ENCODE measurements around the gene KRT17.
"Not testable (repeated sequence)": the region's sequence is repeated elsewhere in the genome, so short reads cannot be mapped to it uniquely, and the experiment has no call there.

Gene KRT17

GRCh38 chr17:41653892-41654677, 29.7 kb upstream of the KRT17 start:
- no peak for DNase-seq (ENCODE audit: low read depth, low spot score)

DNA sequence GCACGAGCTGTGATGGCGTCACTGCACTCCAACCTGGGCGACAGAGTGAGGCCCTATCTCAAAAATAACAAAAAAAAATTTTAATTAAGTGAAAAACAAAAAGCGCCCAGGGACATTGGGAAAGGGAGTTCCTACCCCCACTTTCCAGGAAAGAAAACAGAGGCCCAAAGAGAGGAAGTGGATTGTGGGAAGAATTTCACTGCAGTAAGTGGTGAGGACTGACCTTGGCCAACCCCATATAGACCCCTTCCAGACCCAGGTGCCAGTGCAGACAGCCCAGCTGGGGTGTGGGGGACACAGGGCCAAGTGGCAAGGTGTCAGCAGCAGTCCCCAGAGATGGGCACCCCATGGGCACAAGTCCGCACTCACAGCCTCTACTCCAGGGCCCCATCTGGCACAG, 29.0 kb upstream of the KRT17 start:
- DNase-seq (ENCODE audit: low read depth, low spot score) = no peak

DNA sequence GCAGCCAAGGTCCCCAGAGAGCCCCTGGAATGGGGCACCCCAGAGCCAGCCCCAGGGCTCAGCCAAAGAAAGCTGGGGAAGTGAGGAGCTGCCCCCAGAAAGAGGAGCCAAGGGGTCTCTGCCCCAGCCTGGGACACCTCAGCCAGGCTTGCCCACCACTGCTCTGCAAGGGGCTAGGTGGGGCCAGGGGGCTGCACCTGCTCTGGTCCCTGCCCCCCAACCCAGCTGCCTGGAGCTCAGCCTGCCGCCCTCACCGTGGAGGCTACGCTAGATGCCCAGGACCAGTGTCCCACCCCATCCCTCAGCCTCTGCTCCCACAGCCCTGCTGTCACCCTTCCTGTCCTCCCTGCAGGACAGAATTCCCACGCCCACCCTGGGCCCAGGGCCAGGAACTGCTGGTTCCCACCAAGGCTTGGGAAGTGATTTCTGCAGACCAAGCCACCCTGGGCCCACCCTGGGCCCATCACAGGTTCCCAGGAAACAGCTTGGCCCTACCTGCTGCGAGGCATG, 28.1 kb upstream of the KRT17 start:
- DNase-seq (ENCODE audit: low read depth, low spot score) = no peak

- DNase-seq (ENCODE audit: low read depth, low spot score) = no peak
Measured at GRCh38 chr17:41651625-41652460, 27.5 kb upstream of the KRT17 start.

DNA sequence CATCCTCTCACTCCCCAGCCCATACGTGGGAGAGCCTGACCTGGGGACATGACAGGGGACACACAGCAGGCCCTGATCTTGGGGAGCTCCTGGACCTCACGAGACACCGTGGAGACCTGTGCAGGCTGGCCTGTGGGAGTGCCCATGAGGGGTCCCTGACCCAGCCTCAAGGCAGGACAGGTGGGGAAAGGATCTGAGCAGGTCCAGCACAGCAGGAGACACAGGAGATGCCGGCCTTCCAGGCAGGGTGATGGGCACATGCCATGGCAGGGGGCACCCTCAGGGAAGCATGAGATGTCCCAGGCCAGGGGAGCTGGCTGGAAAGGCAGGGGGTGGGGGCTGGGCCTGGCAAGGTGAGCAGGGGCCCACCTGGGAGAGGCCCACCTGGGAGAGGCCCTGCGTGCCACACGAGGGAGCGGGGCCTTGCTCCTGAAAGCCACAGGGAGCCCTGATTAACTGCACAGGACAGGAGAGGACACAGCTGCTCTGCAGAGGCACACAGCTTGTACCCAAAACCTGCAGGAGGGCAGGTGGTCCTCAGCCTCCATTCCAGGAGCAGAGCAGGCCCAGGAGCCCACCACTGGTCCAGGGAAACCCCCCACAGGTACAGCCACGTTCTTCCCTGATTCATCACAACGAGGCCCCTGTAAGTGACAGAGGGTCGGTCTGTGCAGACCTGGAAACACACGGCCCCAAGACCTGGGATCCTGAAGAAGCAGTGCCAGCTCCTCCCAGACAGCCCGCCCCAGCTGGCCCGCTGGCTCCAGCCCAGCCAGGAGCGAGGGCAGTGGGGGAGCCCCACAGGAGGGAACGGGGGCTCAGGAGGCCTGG, 26.6 kb upstream of the KRT17 start:
- no peak for DNase-seq (ENCODE audit: low read depth, low spot score)

- no peak for DNase-seq (ENCODE audit: low read depth, low spot score)
Measured at GRCh38 chr17:41649923-41650519, 25.6 kb upstream of the KRT17 start.

- no peak for DNase-seq (ENCODE audit: low read depth, low spot score)
Measured at GRCh38 chr17:41648411-41649195, 24.2 kb upstream of the KRT17 start.

DNA sequence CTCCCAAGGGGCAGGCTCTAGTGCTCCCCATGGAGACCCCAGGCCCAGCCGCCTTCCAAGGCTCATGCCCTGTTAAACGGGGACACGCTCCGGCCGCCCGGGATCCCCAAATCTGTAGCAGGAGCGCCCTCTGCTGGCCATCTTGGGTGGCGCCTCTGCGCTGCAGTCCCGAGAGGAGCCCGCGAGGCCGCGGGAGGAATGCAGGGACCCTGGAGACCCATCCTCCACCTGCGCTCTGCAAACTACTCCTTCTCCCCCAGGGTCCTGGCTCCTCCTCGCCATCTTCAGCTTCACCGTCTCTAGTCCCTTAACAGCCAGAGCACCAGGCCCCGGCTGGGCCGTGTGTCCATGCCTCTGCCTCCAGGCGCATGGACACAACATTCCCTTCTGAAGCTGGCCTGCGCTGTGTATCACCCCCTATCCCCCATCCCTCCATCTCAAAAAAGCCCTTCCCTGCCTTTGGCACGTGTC, 23.6 kb upstream of the KRT17 start:
- peak; percentile 65 for DNase-seq (ENCODE audit: low read depth, low spot score)

DNA sequence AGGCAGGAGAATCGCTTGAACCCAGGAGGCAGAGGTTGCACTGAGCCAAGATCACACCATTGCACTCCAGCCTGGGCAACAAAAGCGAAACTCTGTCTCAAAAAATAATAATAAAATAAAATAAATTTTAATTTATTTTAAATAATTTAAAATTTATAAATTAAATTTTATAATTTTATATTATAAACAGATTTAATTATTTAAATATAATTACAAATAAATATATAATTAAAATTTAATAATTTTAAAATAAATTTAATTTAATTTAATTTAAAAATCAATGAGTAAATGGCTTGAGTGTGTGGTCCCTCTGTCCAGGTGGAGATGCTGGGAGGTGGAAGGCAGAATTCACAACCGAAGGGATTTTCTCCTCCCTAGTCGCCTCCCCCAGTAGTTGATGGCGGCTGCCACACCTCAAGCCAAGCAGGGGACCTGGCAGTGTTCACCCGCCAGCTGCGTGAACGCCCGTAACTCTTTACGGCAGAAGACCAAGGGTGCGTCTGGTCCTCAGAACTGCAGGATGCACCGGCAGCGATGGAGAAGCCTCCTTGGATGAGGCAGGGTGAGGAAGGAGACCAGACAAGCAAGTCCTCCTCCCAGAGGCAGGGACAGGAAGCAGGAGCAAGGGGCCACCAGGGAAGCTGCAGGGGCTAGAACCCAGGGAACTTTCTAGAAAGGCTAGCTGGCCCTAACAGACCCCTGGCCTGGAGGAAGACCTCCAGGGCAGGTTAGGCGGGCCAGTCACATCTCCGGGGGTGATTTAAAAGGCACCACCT, 22.9 kb upstream of the KRT17 start:
- no peak for DNase-seq (ENCODE audit: low read depth, low spot score)

DNA sequence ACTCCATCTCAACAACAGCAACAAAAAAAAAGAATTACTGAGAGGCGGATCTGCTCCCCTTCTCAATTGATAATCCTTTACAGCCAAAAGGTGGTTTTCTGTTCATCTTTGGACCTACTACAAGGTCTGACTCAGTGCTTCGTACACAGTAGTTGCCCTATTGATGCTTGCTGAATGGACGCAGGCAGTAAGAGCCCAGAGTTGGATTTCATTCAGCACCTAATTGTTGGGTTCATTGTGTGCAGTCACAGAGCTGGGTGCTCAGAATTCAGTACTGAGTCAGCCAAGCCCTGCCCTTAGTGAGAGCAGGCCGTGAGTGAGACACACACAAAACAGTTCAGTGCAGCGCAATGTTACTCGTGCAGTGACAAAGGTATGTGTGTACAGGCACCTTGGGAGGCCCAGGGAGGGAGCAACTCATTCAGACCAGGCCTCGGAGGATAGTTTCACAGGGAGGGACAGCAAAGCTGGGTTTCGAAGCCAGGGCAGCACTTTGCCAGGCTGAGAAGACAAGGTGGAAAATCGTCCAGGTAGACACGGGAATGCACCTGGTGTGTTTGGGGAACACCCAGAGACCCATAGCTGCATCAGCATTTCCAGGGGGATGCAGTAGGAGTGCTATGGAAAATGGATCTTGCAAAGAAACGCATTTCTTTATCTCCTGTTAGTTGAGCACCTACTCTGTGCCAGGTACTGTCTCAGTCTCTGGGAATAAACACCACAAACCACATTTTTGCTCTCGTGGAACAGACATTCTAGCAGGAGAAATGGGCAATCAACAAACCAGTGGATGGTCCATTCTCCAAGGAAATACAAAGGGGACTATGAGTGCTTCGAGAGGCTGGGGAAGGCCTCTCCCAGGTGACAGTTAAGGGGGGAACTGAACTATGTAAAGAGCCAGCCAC, 18.1 kb upstream of the KRT17 start:
- no peak for DNase-seq (ENCODE audit: low read depth, low spot score)

GRCh38 chr17:41640596-41640995, 16.2 kb upstream of the KRT17 start:
- DNase-seq (ENCODE audit: low read depth, low spot score) = not testable (repeated sequence)

DNA sequence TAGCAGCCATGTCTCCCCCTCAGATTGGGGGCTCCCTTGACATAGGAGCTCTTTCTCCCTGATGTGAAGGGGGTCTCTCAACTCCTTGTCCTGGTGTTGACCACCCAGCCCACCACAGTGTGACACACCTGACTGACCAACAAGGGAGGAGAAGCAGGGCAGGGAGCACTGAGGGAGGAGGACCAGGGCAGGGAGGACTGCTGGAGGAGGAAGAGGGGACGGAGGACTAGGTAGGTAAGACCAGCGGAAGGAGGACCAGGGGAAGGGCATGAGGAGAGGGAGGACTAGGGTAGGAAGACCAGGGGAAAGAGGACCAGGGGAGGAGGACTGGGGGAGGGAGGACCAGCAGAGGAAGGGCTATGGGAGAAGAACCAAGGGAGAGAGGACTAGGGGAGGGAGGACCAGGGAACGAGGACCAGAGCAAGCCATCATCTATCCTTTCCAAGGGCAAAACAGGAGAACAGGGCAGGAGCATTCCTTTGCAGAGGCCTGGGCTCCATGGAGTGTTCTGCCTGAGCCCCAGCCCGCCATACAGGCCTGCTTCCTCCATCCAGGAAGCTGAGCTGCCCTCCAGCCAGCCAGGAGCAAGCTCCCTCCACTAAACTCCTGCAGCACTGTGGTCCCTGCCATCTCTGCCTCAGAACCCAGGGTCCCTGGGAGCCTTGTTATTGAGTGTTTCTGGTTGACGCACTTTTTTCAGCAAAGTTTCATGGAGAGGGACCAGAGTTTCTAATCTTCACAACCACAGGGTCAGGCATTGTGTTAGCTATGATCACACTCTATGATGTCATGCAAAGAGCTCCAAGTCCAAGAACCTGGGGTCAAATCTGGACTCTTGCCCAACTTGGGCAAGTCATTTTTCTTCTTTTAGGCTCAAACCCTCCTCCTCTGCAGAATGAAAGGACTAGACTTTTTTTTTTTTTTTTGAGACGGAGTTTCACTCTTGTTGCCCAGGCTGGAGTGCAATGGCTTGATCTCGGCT, 15.4 kb upstream of the KRT17 start:
- DNase-seq (ENCODE audit: low read depth, low spot score) = no peak

DNA sequence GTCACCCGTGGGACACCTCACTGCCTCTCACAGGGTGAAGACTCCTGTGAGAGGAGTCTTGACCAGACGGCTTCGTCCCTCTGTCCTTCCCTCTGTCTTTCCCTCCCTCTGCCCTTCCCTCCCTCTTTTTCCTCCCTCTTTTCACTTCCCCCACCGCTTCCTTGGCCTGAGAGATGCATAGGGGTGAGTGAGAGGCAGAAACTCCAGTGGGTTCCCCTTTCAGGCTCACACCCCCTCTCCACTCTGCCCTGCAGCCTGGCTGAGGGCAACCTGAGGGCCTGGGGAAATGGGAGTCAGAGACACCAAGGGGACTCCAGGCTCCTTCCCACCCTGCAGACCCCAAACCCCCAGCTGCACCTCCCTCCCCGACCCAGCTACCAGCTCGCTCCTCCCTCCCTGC, 14.6 kb upstream of the KRT17 start:
- DNase-seq (ENCODE audit: low read depth, low spot score) = no peak

GRCh38 chr17:41638194-41638593, 13.8 kb upstream of the KRT17 start:
- no peak for DNase-seq (ENCODE audit: low read depth, low spot score)

- DNase-seq (ENCODE audit: low read depth, low spot score) = no peak
Measured at GRCh38 chr17:41636652-41637051, 12.3 kb upstream of the KRT17 start.

GRCh38 chr17:41635121-41636097, 11.0 kb upstream of the KRT17 start:
- DNase-seq (ENCODE audit: low read depth, low spot score) = no peak
